Measurements from ENCODE around the gene SALL3.

GRCh38 chr18:78960709-78961108 lies 18.9 kb upstream of the SALL3 start:
- TF ChIP-seq CTCF (IDR thresholded peaks at IDR 0.05) (no peak), POLR2A (IDR thresholded peaks at IDR 0.05) (no peak), POLR2AphosphoS5 (IDR thresholded peaks at IDR 0.05; ENCODE audit: insufficient read depth in 1 of 2, low read depth in 1 of 2) (no peak)

Data from vagina (tissue), 2 donors.